DMS79 treated with DMSO at 0.1 percent for 48 hours (cell line): ENCODE data around the gene LONP1.
"Not testable (repeated sequence)": the region's sequence is repeated elsewhere in the genome, so short reads cannot be mapped to it uniquely, and the experiment has no call there.

Experiments
- DNase-seq: peaks from one replicate; lab custom pipeline; 2025; lab: John Stamatoyannopoulos, UW

LONP1 gene

GRCh38 chr19:5693195-5694166 is 26.5 kb downstream of the LONP1 start:
- DNase-seq, result no peak

- DNase-seq, result no peak
Observed at GRCh38 chr19:5692723-5693194, 27.2 kb downstream of the LONP1 start.

GRCh38 chr19:5691822-5692722 is 27.9 kb downstream of the LONP1 start:
- DNase-seq, result no peak

GRCh38 chr19:5690955-5691821 is 28.8 kb downstream of the LONP1 start:
- peak; percentile 14 for DNase-seq

GRCh38 chr19:5690125-5690954 is 29.6 kb downstream of the LONP1 start, which contains the start of gene RPL36:
Gene RPL36 (plus strand): TSS chr19:5690295. CDS start chr19:5690508, 213 bp downstream.
- peak; percentile 94 for DNase-seq

- DNase-seq, result not testable (repeated sequence)
Observed at GRCh38 chr19:5688262-5688881, 31.6 kb downstream of the LONP1 start.

DNA sequence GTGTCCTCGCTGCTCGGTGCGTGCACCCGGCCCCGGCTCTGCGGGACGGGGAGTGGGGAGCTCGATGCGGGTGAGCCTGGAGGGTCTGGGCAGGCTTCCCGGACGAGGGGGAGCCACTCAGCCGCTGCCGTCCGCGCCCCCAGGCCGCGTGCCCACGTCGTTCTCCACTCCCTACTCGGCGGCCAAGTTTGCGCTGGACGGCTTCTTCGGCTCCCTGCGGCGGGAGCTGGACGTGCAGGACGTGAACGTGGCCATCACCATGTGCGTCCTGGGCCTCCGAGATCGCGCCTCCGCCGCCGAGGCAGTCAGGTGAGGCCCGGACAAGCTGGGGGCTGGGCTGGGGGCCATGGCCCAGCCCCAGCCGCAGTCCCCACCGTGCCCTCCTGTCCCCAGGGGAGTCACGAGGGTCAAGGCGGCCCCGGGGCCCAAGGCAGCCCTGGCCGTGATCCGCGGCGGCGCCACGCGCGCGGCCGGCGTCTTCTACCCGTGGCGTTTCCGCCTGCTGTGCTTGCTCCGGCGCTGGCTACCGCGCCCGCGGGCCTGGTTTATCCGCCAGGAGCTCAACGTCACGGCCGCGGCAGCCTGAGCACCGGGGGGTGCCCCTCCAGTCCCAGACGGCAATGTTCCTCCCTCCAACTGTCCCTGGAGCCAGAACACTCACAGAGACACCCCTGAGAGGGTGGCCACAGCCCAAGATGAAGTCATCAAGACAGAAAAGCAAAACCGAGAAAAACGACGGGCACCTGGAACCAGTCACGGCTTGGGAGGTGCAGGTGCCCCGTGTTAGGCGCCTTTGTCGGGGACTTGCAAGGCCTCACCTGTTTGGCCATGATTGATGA is 32.4 kb downstream of the LONP1 start:
- DNase-seq, result no peak

DNA sequence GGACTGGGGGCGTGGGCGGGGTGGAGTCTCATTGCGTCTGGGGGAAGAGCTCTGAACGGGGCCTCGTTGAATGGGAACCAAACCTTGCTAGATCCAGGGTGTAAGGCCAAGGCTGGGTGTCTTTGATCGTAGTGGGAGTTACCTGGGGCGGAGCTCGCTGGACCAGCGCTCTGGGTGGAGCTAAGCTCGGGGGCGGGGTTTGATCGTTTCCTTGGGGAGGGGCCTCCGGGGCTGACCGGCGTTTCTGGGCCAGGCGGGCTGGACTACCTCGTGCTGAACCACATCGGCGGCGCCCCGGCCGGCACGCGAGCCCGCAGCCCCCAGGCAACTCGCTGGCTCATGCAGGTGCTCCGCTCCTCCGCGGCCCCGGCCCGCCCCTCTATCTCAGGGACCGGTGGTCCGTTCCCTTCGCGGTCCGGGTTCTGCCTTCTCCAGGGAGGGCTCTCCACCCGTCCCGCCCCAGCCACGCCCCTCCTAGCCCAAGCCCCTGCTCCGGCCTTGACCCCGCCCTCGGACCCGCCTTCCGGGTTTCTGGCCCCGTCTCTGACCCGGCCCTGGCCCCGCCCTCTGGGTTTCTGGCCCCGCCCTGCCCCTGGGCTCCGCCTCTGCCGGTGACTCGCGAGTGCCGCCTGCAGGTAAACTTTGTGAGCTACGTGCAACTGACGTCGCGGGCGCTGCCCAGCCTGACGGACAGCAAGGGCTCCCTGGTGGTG is 33.1 kb downstream of the LONP1 start:
- no peak for DNase-seq

DNA sequence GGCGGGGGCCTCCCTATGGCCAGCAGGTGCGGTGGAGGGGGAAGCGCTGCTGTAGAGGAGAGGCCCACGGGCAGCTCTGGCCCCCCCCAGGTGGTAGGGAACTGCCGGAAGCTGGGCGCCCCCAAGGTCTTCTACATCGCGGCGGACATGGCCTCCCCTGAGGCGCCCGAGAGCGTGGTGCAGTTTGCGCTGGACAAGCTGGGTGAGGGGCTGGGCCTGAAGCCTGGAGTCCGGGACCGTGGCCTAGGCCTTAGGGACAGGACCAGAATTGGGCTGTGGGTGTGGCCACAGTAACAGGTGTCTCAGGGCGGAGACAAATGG is 33.7 kb downstream of the LONP1 start:
- DNase-seq, result no peak

- no peak for DNase-seq
Observed at GRCh38 chr19:5684694-5685430, 35.1 kb downstream of the LONP1 start.

GRCh38 chr19:5683177-5683886 is 36.6 kb downstream of the LONP1 start:
- no peak for DNase-seq

DNA sequence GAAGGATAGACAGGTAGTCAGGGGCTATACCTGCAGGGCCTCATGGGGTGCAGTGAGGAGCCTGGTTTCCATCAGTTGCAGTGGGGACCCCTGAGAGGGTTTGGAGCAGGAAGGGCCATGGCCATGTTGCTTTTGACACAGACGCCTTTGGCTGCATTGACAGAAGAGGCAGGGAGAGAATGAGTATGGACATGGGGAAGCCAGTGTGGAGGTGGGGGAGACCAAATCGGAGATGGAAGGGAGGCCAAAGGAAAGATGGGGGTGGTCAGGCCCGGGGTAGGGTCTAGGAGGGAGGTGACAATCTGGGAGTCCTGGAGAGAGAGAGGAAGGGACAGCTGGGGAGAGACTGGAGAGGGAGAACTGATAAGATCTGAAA is 37.9 kb downstream of the LONP1 start:
- no peak for DNase-seq

- no peak for DNase-seq
Observed at GRCh38 chr19:5681391-5682106, 38.4 kb downstream of the LONP1 start.

- DNase-seq, result peak; percentile 95
Observed at GRCh38 chr19:5680437-5681368, 39.2 kb downstream of the LONP1 start, which contains the start of the genes HSD11B1L and MICOS13. Gene HSD11B1L (plus strand): TSS chr19:5681027. CDS start chr19:5684833, 3,806 bp downstream. Gene MICOS13 (minus strand): TSS chr19:5680516. CDS start chr19:5680486, 30 bp downstream.

- DNase-seq, result no peak
Observed at GRCh38 chr19:5680084-5680436, 39.9 kb downstream of the LONP1 start.
